CD4-positive, alpha-beta T cell treated with Interleukin-1 beta for 1 hour (primary cell): ENCODE data around the gene MAST4.

ENCODE experiments used
- DNase-seq, 2 donors: peaks; one replicate each; pipeline ENCODE4 v3.0.0-alpha.2; 2020 to 2022

MAST4 gene

DNA sequence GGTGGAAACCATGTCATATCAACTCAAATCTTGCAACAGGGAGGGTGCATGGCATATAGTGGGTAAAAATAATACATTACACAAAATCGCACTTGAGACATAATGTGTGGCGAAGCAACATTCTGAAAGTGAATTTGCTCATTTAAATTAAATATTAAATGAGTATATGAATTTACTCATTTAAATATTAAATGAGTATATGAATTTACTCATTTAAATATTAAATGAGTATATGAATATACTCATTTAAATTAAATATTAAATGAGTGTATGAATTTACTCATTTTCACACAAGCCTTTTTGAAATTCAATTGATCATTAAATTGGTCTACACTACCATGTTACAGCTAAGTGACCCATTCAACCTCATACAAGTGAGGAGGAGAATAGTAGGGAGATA is 10.5 kb downstream of the MAST4 start:
- no peak for DNase-seq

DNA sequence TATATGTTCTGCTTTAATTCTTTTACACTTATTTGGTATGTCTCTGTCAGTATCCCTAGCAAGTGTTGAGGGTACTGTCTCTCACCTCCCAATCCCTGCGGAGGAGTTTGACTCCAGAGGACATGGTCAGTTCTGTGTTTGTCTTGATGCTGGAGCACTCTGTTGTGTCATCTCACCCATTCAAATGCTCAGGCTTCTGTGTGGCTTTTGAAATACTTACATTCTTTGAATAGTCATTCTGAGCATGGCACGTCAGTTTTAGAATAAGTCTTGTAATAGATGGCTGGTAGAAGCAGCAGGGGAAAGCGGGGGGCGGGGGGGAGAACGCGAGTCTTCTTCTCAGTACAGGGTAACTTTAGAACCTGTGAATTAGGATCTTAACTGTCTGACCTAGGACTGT is 12.3 kb downstream of the MAST4 start:
- DNase-seq: no peak

DNA sequence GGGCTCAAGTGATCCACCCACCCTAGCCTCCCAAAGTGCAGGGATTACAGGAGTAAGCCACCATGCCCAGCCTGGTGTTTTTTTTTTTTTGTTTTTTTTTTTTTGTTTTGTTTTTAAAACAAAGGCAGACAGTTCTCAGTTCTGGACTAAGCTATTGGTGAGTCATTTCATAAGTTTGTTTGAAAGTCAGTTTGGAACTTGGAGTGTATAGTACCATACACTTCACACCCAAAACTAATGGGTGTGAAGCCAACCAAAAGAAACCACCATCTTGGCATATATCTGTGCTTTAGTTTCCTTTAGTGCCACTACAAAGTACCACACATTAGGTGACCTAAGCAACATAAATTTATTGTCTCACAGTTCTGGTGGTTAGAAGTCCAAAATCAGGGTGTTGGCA is 13.4 kb downstream of the MAST4 start:
- DNase-seq: no peak

DNA sequence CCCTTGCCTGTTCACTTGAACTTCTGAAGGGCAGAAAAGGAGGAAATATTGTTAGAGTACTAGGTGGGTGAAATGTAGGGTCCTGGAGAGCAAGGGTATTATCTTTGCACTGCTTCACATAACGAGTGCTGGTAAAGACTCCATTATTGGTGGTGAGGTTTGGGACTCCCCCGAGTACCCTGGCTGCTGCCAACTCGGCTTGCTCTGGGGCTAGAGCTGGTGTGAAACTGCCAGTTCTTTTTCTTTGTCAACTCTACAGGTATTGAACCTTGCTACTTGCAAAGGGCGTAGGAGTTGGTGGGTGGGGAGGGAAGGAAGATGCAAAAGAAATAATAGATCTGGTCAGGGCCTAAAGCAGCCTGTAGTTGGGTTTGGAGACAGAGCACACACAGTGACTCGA is 16.0 kb downstream of the MAST4 start:
- DNase-seq: no peak

DNA sequence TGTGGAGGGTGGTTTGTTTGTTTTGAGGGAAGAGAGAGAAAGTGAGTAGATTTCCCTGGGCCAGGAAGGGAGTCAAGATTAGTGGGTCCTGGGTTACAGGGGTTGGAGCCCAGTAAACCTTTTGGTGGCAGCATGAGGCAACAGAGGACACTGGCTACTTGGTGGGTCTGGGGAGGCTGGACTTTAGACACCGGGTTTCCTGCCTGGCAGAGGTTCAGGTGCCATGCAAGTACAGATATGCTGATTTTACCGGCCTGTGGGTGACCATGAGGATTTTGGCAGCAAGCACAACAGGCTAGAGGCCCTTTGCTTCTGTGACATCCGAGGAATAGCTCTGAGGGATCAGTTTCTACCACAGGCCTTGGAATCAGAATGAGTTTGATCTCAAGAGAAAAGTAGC is 18.9 kb downstream of the MAST4 start:
- no peak for DNase-seq

DNA sequence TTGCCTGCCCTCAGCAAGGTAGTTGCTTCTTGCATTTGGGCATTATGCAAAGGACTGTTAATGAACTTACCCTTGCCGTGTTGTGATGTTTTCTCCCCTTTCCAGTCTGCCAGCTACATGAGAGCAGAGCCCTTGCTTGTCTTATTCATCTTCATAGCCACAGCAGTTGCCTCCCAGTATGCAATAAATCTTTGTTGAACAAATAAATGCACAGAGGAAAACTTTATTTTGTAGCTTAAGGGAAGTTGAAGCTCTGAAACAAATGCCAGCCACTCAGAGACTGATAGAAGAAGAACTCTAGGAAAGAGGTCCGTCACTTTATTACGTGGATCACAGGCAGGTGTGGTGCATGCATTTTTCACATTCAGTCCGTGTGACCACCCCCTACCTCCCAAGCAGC is 19.7 kb downstream of the MAST4 start:
- no peak for DNase-seq

DNA sequence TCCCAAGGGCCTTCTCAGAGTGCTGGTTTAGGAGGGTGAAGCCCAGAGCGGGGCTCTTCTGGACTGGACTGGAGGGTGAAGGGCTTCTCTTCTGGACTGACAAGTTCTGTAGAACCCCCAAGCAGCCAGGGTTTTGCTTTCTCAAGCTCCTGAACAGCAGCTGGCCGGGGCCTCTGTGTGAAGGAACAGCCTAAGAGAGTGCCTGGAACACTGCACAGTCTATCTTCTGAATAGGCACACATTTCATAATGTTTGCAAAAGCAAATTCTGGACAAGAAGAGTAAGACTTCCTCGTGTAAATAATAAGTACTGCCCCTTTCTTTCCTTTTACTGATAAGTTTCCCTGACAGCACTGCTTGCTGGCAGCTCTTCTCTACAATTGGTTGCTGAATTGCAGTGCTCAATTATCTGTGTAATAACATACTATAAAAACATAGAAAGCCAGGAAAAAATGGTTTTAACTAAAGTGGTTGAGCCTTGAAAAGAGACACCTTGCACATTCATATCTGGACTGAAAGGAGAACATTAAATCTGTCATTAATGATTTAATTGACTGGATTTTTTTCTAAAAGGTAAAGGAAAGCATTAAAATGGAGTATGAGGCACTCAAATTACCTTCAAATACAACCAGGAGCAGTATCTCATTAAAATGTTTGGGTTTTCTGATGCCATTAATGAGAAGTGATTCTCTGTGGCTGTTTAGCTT is 20.5 kb downstream of the MAST4 start:
- no peak for DNase-seq

DNA sequence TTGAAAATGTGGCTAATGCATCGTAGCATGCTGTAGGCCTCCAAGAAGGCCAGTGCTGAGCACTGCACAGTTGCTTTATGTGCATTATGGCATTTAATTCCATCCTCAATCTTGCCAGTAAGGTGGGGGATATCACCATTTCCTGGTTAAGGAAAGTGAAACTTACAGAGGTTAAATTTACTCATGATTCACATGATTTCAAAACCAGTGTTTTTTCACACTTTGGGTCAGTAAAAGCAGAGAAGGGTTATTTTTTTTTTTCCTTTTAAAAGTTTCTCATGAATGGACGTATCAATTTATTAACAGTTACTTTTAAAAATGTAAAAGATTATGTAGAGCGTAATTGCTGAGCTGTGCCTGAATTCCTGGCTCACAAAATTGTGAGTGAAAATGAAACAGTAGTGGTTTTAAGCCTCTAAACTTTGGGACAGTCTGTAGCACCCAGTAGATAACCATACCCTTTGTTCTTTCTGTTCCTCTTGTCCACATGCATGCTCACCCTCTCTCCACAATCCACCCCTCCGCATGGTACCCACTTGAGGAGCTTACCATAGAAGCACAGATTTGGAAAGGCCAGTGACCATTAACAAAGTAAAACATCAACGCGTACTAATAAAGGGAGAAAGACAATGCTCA is 21.2 kb downstream of the MAST4 start:
- no peak for DNase-seq

DNA sequence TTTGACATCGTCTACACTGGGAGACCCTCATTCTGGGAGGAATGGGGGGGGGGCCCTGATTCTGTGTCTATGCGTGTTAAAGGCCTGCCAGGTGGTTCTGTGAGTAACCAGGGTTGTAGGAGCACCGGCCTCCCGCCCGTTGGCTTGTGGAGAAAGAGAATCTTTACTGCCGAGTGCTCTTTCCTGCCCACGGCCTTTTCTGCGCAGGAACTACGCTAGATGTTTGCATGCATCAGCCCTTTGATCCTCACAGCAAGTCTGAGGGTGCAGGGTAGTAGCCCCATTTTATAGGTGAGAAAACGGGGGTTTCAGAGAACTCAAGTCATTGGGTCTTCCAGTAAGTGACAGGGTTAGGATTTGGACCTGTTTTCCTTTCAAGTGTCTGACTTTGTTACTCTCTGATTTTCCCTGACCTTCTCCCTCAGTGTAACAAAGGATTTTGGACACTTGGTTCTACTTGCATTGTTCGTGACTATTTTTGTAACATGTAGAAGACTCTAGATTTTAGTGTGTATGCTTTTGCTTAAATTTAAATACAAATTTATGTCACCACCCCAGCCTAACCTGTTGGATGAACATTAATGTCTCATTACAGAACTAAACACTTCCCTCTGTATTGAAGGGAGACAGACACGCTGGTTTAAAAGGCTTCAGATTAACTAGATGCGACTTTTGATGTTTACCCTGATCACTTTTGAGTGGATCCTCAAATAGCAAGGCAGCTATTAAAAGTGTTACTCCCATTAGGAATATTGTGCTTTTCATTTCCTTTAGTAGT is 22.0 kb downstream of the MAST4 start:
- no peak for DNase-seq

DNA sequence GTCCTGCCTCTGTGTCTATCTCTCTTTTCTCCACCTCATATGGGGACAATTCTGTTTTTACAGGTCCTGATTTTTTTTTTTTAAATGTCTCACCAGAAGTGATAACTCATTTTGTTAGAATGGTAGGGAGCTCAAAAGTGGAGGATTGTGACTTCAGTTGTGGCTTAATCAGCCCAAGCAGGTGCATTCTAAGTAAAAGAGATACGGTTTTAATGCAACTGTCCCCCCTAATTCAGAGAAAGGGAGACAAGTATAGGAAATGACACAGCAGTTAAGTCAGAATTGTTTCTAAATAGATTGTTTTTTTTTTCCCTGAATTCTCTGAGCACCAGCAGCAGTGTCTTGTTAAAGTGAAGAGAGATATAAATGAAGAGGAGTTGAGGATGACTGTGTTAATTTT is 24.5 kb downstream of the MAST4 start:
- no peak for DNase-seq

DNA sequence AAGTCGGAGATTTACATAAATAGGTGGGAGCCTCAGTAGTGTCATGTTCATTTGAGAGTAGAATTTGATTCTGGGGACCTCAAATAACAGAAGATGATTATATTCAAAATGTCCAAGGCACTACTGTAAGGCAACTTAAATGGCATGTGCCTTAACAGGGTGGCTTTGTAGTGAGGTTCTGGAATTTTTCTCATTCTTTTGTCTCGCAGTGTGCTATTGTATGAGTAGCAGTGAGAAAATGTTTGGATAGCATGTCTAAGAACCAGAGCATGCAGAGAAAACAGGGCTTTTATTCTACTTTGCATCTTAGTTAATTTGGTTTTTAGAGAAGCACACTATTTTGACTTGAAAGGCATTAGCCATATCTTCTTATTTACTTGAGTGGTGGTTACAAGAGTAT is 25.0 kb downstream of the MAST4 start:
- no peak for DNase-seq

DNA sequence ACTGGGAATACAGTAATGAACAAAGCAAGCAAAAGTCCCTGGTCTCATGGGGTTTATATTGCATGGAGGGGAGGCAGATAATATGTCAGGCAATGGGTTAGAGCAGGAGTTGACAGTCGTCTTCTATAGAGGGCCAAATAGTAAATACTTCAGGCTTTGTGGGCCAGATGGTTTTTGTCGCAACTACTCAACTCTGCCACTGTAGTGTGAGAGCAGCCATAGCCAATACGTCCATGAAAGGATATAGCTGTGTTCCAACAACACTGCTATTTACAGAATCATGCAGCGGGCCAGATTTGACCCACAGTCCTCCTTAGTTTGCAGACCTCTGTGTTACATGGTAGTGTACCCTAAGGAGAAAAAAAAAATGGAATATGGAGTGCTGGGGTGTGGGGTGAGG is 25.5 kb downstream of the MAST4 start:
- DNase-seq: no peak

DNA sequence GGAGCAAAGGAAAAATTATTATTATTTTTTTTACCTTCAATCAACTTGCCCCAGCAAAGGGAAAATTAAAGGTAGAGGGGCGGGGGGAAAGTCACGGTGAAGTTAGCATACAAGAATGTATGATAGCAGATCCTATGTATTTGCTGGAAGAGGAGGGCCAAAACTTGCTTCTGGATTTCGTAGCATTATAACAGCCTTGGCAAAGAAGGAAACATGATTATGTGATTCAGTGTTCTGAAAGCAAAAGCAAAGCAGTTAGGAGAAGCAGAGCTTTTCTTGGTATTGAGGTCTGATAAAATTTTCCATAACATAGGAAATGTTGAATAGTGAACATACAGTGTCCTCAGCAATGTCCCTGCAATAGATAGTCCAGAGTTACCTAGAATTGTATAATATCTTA is 32.4 kb downstream of the MAST4 start:
- no peak for DNase-seq

DNA sequence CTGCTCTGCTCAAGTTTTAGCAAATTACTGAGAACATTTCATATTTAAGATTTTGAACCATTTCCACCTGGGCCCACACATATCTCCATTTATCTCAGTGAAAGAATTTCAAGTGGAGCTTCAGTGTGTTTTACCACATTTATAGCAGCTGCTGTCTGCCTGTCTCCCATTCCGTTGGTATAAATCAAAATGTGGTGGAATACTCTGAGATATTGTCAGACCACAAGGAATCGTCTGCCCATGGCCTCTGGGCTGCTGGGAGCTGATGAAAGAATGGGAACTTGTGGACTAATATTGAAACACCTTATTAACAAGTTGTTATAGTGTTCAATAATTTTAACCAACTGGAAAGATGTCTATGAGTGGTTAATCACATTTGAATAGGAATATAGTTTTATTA is 33.3 kb downstream of the MAST4 start:
- DNase-seq: no peak

DNA sequence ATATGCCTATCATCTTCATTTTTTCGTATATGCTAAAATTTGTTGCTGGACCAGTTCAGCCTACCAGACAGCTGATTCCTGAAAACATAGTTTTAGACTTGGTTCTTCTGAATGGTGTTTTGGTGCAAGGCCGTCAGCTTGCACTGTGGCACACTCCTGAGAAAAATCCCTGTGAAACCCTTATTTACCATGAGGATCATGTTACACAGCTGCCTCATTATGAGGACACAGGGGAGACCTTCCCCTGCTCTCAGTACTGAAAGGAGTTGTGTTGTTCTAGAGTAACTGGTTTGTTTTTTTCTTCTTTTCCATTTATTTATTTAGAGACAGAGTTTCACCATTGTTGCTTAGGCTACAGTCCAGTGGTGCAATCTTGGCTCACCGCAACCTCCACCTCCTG is 37.6 kb downstream of the MAST4 start:
- no peak for DNase-seq

DNA sequence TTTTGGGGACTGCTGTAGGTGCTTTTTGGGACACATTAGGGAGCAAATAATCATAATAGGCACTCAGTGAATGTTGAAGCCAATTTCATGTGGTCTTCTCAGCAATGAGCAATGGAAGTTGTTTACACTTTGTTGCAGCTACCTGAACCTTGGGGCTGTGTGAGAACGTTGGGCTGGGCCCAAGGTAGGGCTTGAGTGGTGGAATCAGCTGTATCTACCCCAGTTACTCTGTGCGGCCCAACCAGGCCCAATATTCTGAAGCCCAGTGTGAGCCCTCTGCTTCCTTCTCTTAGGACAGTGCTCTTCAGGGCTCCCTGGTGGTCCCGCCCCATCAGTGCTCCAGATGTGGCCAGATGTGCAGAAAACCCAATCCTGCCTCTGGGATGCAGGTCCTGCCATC is 38.4 kb downstream of the MAST4 start:
- no peak for DNase-seq

DNA sequence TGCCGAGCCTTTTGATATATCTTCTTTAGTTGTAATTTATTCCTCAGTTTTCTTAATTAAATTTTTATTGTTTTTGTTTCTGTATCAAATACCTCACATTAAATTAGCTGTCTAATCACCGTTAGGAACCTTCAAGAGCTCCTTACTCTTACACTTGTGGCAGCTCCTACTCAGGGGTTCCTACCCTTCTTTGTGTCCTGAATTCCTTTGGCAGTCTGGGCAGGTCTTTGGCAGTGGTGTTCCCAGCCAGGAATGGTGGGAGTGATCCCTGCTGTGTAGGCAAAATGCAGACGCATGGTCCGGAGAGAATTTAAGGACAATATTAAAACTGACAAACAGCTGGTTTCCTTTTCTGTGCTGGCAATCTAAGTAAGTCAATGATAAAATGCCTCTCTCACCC is 41.8 kb downstream of the MAST4 start:
- no peak for DNase-seq

DNA sequence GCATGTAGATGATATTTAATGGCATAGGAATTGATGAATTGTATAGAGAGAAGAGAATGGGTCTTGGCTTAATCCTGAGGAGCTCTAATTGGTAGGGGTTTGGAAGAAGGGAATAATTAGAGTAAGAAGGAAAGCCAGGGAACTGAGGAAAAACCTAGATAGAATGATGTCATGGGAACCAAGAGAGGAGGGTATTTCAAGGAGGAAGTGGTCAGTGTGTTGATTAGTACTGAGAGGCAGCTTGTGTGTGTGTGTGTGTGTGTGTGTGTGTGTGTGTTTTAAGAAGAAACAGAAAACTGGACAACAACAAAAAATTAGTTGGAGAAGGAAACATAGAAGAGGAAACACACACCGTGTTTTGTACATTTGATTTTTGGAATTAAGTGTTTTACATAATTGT is 42.8 kb downstream of the MAST4 start:
- no peak for DNase-seq

DNA sequence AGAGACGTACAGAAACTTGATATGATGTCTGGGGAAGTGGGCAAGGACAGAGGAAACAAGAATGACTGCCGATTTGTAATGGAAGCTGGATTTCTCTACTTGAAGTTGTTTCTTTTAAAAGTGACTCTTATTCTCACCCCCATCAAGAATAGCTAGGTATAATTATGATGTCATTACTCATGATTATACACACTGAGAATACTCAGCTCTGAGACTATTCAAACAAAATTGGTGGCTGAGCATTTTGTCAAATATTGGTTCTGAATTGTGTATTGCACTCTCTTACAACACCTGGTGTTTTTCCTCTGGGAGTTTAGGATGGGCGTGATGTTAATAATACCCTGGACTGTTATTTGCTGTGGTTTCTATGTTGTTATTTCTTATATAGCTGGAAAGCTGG is 46.3 kb downstream of the MAST4 start:
- DNase-seq: no peak

DNA sequence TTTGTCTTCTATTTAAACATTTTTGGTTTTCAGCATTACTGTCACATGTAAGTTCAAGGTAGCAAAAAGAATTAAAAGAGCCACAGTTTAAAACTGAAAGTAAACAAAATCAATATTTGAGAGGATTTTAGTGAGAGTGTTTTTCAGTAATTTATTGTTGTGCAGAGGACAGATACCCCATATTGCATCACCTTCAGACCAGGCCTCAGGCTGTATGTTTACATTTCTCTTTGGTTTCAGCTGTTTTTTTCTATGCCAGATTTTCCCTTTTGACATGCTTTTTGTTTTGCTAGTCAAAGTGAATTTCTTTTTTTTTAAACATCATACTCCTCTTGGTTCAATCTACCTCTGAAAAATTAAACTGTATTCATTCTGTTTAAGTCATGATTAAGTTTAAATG is 47.2 kb downstream of the MAST4 start:
- DNase-seq: no peak

DNA sequence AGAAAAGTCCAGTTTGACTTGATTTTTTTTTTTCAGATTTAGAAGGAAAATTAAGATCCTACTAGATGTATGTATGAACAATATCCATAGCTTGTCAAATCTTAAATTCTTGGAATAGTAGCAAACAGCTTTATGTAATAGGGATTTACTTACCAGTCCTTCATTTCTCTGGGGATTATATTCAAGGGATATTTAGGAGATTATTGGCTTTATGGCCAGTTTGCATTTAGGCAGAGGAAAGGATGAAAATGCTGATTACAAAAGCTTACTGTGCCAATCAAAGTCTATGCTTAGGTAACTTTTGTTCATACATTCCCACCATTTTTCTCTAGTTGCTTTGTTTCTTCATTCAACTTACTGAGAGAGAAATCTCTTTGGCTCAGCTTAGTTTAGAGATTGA is 47.9 kb downstream of the MAST4 start:
- DNase-seq: no peak

DNA sequence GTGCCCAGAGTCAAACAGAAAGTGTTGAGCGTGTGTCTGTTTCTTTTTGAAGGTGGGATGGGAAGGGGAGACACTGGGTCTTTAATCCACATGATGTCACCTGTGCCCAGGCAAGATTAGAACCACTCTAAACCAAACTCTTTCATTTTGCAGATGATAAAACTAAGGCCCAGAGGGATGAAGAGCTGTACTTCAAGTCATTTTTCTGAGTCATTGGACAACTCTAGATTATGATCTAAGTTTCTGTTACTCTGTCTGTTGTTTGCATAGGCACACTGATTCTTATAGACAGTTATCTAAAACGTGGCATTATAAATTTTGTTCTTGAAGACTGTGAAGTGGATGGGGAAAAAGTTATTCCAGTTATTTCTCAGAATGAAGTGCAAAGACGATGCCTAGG is 48.8 kb downstream of the MAST4 start:
- no peak for DNase-seq

DNA sequence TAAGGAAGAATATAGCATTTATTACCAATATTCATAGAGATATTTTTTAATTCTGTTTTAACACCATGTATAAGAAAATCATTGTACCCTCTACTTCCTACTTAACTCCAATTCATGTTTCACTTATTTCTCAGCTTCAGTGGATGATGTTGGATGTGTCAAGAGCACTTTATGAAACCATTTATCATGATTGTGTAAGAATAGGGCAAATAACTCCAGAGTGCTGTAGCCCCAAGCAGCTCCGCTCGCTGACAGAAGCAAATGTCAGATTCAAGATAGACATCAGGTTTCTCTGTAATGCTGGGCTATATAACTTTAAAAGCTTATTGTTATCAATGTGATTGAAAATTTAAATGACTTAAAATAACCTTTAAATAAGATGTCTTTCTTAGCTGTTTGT is 50.4 kb downstream of the MAST4 start:
- no peak for DNase-seq

DNA sequence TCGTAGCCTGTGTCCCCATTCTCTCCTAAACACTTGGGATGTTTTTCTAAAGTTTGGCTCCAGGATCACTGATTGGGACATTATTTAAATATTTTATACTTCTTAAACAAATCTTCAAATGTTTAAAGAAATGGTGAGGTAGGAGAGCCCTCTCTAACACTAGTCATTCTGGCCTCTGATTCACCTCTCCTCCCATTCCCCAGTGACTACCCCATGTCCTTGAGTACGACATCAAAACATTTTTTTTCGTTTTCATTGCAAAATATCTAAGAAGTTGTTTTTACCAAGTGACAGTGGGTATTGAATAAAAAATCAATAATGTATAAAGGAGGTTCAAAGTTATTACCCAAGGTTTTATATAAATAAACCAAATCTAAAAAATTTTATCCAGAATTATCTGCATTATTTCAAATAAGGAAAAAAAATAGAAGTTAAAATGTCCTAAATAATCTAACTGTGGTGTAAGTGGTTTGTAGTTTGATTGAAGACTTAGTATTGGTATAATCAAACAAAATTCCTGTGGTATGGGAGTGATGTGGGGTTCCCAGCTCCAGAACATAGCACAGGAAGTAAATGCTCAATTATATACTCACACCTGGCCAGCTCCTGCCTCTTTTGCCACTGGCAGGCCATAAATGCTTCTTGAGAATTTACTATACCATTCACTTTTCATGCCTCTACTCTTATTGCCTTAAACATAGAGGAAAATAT is 51.1 kb downstream of the MAST4 start:
- DNase-seq: no peak
